CD4-positive, alpha-beta T cell treated with Interleukin-6 at 100 ng/mL for 8 hours (primary cell): ENCODE data around the gene FAM50A.

Experiments
- DNase-seq: peaks from one replicate; pipeline ENCODE4 v3.0.0-alpha.2; 2020; ENCODE audit warnings: mixed read lengths, low spot score

The FAM50A gene

DNA sequence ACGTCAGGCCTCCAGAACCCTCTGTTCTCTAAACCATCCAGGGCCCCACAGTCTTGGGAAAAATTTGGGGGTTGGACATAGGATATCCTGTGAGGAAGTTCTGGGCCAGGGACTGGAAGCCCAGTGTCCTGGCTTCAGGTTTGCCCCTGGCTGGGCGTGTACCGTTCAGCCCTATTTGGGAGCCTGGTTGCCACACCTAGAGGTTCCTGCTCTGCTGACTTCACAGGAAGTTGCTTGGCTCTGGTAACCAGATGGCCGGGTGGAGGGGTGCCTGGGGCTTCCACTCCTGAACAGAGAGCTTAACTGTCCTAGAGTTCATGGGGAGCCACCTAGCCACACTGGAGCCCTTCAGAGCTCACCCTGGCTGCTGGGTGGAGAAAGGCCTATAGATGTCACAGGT is 31.5 kb upstream of the FAM50A start:
- DNase-seq: peak; percentile 49

DNA sequence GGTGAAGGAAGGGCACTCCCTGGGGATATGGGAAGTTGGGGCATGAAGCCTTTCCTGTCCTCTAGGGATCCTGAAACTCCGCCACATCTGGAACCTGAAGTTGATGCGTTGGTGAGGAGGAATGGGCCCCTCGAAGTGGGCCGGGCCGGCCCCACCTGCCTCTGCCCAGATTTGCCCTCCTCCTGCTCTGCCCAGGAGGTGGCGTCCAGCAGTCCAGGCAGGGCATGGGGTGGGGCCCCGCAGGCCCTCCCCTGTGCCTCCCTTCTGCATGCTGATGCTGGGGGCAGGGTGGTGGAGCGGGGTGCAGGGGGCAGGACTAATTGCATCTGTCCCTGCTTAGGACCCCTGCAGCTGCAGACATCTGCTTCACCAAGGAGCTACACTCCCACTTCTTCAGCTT is 30.8 kb upstream of the FAM50A start:
- DNase-seq: no peak

DNA sequence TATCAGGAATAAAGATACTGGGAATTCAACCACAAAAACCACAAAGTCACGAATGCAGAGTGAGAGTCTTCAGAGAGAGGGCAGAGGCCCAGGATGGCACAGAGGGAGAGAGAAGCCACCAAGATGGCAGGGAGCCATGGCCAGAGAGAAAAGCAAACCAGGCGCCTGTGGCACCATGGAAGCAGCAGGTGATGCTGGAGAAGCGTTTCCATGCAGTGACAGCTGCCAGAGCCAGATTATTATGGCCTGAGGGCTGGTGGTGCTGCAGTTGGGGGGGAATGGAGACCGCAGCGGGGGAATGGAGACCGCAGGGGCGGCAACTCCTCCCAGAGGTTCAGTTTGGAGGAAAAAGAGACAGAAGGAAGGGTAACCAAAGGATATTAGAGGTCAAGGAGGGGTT is 26.8 kb upstream of the FAM50A start:
- no peak for DNase-seq

DNA sequence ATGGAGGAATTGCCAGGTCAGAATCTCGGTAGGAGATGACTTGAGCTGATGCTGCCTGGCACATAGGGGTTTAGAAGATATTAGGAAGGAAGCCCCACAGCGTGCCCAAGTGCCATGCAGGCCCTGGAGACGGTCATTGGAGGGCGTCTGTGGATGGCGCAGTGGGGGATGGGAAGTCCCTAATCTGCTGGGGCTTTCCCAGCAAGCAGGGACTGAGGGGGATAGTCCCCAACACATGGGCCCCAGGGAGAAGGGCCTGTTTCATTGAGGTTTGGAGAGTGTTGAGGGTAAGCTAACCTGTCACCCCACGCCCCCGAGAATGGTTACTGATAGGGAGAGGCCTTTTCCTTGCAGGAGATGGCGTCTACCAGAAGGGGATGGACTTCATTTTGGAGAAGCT is 24.8 kb upstream of the FAM50A start:
- DNase-seq: no peak

DNA sequence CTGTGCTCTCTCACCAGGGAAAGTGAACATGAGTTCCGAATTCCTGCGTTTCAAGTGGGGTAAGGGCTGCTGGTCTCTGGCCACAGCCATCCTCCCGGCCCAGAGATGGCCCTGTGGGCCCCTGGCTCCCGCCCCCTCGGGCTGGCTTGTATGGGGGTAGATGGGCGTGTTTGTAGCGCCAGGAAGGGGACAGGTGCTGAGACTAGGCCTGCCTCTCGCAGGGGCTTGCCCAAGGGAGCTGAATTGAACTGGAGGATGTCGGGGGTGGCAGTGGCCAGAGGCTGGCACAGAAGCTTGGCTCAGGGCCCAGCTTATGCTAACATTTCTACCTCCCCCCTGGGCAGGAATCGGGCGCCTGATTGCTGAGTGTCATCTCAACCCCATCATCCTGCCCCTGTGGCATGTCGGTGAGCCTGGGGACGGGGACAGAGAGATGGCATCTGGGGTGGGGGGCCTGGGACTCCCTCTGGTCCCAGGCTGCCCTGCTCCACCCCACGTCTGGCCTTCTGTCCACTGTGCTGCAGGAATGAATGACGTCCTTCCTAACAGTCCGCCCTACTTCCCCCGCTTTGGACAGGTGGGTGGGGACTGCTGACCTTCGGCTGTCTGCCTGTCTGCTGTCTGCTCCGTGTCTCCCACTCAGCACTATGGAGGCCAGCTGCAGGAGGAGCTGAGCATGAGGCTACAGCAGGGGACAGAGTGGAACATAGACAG is 24.1 kb upstream of the FAM50A start:
- DNase-seq: no peak

DNA sequence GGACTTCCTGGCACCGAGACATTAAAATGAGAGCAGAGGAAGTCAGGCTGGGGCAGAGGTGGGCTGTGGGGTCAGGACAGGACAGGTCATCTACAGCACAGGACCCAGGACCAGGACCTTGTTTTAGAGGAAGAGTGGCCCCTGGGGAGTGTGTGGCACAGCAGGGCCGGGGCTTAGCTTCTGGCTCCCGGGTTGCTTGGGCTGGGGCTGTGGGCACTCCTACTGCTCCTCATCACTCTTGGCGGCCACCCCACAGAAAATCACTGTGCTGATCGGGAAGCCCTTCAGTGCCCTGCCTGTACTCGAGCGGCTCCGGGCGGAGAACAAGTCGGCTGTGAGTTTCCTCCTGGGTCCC is 23.6 kb upstream of the FAM50A start:
- DNase-seq: no peak

DNA sequence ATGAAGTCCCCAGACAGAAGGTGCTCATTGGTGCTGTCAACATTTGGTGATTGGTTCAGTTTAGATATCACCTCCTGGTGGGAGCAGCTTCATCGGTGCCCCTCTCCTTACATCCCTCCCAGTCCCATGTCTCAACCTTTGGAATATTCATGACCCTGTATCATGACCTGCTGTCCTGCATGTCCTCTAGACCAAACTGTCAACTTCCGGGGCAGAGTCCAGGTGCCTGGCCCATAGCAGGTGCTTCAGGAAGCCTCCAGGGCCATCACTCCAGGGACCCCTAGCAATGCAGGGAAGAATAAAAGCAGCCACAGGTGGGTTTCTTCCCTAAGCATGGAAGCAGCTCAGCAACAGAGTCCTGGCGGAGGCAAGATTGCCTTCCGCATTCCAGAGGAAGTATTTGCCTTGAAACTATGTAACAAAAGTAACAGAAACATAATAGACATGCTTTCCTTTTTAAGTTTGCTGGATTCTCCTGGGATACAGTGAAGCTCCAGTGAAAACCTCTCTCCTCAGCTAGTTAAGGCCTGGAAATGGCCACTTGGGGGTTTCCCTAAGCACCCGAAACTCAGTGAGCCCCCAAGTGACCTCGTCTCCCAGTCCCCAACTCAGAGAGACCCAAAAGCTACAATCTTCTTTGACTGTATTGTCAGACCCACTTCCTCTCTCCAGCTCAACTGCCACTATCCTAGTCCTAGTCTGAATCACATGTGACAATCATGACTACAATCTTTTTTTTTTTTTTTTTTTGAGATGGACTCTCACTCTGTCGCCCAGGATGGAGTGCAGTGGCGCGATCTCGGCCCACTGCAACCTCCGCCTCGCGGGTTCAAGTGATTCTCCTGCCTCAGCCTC is 16.8 kb upstream of the FAM50A start:
- no peak for DNase-seq

DNA sequence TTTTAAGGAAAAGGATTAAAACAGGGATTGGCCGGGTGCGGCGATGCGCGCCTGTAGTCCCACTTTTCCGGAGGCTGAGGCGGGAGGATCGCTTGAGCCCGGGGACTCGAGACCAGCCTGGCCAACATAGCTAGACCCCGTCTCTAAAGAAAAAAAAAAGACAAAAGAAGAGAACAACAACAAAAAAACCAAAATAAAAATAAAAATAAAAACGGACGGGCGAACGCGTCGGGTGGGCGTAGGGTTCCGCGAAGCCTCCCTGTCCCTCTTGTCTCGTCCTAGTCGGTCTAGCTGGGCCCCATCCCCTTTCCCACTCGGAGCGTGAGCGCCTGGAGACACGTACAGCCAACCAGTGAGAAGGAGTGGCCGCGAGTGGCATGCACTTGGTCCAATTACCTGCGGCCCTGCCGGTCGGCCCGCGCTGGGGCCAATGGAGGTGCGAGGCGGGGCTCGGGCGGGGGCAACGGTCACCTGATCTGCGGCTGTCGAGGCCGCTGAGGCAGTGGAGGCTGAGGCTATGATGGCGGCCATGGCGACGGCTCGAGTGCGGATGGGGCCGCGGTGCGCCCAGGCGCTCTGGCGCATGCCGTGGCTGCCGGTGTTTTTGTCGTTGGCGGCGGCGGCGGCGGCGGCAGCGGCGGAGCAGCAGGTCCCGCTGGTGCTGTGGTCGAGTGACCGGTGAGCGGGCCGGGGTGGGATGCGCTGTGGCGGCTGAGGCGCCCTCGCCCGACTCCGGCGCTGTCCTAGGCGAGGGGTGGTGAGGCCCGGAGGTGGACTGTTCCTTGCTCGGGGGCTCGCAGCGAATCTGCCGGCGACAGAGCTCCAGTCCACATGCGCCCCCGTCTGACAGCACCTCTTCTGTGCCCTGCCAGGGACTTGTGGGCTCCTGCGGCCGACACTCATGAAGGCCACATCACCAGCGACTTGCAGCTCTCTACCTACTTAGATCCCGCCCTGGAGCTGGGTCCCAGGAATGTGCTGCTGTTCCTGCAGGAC is 15.5 kb upstream of the FAM50A start, which contains the start of gene ATP6AP1:
Gene ATP6AP1, plus strand, starts transcription at position 502 of the 996 bp plus-strand sequence. Its CDS starts 16 bp downstream, at position 518.
- peak; percentile 89 for DNase-seq

DNA sequence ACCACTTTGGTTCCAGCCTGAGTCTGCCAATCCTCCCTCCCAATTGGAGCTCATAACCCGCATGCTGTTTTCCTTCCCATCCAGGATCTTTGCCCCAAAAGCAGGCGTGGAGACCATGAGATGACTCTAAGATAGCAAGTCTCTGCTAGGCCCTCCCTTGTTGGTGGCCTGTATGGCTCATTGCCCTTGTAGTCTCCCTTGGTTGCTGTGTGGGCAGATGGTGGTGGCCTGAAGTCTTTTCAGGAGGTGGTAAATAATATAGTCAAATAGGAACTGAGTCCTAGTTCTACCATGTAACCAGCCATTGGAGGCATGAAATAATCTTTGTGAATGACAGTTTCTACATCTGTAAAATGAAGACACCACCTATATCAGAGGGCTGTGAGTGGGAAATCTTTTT is 14.2 kb upstream of the FAM50A start:
- no peak for DNase-seq

DNA sequence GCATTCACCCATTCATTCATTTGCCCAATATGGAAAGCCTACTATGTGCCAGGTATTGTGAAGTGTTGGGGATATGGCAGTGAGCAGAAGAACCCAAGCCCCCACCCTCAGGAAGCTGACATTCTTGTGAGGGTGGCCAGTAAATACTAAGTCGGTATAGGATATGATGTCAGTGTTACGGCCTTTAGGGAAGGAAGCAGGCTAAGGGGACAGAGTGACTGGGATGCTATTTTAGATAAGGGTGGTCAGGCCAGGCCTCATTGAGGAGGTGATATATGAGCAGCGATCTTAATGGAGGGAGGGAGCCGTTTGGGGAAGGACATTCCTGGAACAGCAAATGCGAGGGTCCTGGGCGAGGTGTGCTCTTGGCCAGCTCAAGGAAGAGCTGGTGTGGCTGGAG is 13.5 kb upstream of the FAM50A start:
- no peak for DNase-seq

DNA sequence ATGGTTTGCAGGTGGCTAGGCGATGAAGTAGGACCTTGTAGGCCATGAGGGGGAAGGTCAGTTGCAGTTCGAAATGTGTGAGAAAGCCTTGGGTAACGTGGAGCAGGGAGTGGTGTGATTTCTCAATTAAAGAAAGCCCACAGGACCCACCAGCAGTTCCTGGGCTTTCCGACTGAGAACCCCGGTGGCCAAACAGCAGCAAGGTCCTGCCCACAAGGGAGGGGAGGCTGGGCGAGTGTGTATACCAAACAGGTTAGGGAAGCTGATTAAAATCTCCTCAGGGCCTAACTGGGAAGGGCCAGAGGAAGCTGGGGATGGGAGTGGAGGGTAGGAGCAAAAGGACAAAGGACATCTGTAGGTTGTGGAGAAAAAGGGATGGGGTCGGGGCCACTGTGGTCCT is 13.0 kb upstream of the FAM50A start:
- no peak for DNase-seq

DNA sequence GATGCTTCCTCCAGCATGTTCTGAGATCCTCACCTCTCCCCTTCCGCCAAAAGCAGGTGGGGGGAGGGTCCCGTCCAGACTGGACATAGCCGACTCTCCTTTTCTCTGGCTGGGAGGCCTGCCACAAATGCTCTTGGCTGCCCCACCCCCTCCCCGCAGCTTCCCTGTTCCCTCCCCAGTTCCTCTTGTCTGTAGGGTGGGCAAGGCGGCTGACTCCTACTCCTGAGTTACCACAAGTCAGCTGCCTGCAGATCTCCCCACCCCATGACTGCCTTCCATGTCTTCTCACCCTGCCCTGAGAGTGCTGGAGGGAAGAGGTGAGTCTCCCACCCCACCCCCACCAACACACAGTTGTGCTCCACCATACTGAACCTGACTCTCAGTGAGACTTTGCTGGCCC is 12.6 kb upstream of the FAM50A start:
- no peak for DNase-seq

DNA sequence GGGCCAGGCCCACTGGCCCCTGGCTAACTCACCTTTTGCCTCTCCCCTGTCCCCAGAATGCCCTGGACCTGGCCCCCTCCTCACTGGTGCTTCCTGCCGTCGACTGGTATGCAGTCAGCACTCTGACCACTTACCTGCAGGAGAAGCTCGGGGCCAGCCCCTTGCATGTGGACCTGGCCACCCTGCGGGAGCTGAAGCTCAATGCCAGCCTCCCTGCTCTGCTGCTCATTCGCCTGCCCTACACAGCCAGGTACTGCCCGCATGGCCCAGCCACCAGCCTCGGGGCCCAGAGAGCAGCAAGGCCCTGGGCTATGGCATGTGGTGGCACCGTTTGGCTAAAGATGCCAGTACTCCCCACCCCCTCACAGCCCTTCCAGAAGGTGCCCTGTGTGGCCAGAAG is 11.7 kb upstream of the FAM50A start:
- DNase-seq: no peak

DNA sequence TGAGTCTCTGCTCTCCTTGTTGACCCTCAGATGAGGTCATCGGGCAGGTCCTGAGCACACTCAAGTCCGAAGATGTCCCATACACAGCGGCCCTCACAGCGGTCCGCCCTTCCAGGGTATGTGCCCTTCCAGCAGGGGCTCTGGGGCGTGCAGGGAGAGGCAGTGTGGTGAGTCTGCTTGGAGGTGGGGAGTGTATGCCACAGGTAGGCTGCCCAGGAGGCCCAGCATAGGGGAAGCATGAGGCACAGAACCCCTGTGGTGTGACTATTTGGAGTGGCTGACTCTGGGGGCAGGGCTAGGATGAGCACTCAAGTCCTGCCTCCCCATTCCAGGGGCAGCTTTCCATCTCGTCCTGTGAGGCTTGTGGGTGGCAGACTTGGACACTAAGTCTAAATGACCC is 10.3 kb upstream of the FAM50A start:
- DNase-seq: no peak

DNA sequence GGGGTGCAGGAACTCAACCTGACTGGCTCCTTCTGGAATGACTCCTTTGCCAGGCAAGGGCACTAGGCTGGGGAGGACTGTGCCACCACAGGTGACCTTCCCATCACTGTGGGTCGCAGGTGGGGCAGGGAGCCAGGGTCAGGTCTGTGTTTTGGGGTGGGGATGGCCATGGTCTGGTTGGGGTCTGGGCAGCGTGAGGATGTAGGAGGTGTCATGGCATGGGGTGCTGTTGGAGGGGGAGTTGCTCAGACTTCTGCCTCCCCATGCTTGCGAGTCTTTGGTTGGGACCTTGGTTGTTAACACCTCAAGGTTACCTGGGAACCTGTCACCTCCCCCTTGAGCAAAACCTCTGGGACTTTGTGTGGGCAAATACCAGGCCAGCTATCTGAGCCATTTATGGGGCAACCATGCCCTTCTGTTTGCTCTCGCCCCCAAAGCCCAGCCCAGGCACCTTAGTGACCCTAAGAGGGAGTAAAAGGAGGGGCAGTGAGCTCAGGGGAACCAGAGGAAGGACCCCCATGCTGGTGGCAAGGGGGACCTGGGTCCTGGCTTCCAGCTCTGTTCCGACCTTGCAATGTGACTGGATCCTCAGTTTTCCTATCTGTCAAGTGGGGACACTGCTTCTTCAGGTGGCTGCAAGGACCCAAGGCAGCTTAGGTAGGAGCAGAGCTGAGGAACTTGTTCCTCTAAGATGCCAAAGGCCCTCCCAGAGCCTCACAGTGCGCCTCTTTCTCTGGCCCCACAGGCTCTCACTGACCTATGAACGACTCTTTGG is 9.4 kb upstream of the FAM50A start:
- no peak for DNase-seq

DNA sequence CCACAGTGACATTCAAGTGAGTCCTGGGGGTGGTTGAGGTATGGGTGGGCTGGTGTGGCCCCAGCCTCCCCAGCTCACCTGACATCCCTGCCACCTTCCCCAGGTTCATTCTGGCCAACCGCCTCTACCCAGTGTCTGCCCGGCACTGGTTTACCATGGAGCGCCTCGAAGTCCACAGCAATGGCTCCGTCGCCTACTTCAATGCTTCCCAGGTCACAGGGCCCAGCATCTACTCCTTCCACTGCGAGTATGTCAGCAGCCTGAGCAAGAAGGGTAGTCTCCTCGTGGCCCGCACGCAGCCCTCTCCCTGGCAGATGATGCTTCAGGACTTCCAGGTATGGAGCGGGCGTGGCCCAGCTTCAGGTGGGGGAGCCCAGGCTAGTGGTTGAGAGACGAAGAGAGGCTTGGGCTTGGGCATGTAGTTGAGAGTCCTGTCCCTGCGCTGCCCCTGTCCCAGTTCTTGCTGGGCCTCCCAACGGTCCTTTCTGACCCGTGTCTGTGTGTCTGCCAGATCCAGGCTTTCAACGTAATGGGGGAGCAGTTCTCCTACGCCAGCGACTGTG is 8.7 kb upstream of the FAM50A start:
- no peak for DNase-seq

DNA sequence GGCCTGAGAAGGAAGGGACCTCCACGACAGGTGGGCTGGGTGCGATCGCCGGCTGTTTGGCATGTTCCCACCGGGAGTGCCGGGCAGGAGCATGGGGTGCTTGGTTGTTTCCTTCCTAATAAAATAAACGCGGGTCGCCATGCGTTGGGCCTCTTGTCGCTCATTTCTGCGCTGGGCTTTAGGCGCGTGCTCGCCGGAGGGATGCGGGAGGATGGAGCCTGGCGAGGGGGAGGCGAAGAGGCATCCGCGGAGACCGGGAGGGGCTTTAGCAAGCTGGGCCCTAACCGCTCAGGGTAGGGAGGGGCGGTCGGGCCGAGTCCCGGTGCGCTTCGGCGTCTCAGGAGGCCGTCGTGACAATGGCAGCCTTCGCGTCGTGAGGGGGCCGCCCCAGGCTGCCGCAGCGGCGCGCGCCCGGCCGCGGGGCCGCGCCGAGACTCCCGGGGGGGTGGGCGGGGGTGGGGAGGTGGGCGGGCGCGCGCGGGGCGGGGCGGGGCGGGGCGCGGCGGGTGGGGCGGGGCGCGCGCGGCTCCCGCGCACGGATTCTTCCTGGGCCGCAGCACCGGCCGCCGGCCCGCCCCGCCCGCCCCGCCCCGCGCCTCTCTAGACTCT is 7.5 kb upstream of the FAM50A start:
- peak; percentile 28 for DNase-seq

DNA sequence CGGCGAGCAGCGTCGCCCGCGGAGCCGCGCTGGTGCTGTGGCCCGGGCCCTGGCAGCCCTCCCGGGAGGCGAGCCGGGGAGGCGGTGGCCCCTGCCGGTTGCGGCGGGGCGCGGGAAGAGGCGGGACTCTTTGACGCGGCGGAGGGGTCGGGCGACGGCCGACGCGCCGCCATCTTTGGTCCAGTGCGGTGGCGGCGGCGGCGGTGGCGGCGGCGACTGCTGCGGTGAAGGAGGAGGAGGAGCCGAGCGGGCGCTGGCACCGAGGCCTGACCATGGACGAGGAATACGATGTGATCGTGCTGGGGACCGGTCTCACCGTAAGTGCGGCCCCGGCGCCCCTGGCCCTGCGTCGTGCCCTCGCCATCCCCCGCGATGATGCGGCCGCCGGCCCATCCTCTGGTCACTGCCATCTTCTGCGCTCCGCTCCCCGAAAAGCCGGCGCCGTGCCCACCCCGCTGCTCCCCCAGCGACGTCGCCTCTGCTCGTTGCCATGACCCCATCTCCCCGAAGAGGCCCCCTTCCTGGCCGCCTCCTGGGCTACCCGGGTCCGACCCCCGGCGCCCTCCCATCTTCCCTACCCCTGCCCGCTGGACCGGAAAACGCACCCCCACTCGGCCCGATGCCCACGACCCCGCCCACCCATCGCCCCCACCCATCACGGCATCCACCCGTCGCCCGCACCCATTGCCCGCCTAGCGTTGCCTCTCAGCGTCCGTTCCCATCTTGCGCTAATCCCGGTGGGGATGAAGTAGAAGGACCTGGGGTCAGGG is 6.8 kb upstream of the FAM50A start, which contains the start of gene GDI1:
Gene GDI1, plus strand, starts transcription at position 172 of the 770 bp plus-strand sequence. Its CDS starts 101 bp downstream, at position 273.
- peak; percentile 32 for DNase-seq

DNA sequence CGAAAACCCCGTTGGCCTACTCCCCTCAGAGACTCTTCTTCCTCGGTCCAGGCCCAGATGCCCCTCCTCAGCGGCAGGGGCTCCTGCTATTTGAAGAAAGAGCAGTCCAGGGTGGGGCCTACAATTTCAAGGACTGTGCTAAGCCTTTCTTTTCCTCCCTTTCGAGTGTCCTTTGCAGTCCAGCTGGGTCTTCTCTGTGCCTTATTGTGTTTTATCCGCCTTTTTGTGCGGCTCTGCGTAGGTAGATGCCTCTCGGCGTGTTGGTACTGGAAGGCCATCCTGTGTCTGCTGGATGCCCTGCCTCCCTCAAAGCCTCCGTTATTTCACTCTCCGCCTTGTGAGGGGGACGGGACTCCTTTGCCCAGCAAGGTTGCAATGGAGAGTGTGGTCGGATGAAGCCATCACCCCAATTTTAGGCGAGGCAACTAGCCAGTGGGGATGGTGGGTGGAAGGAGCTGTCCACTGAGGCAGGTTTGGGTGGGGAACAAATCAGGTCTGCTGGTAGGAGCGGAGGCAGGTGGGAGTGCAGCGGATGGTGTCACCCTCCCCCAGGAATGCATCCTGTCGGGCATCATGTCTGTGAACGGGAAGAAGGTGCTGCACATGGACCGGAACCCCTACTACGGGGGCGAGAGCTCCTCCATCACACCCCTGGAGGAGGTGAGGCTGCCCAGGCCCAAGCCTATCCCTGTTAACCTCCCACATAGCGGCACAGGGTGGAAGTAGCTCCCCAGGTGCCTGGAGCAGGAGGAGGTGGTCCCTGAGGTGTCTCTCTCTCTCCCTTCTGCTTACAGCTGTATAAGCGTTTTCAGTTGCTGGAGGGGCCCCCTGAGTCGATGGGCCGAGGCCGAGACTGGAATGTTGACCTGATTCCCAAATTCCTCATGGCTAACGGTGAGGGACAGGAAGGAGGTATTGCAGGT is 5.7 kb upstream of the FAM50A start:
- DNase-seq: no peak
